GM21786 (cell line): ENCODE data around the gene LRP11.
"Not testable (repeated sequence)": the region's sequence is repeated elsewhere in the genome, so short reads cannot be mapped to it uniquely, and the experiment has no call there.

Source experiments
- ATAC-seq: cut with Tn5 transposase; IDR thresholded peaks from one replicate; pipeline ENCODE4 v1.9.1; 2021; ENCODE audit not compliant: unreplicated experiment

The LRP11 gene

DNA sequence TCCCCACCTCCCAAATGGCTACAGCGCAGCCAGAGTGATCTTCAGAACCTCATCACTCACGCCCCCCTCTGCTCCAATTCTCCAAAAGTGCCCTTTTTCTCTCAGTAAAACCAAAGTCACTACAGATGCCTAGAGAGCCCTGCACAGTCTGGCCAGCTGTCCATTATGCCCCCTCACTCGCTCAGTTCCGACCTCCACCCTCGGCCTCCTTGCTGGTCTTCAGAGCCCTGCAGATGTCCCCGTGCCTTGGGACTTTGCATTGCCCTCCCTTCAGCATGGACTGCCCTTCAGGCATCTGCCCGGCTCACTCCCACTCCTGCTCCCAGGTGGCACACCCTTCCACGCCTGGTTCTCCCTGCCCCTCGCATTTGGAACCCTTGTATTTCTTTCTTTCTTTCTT lies 34.8 kb upstream of the LRP11 start:
- ATAC-seq: no peak

DNA sequence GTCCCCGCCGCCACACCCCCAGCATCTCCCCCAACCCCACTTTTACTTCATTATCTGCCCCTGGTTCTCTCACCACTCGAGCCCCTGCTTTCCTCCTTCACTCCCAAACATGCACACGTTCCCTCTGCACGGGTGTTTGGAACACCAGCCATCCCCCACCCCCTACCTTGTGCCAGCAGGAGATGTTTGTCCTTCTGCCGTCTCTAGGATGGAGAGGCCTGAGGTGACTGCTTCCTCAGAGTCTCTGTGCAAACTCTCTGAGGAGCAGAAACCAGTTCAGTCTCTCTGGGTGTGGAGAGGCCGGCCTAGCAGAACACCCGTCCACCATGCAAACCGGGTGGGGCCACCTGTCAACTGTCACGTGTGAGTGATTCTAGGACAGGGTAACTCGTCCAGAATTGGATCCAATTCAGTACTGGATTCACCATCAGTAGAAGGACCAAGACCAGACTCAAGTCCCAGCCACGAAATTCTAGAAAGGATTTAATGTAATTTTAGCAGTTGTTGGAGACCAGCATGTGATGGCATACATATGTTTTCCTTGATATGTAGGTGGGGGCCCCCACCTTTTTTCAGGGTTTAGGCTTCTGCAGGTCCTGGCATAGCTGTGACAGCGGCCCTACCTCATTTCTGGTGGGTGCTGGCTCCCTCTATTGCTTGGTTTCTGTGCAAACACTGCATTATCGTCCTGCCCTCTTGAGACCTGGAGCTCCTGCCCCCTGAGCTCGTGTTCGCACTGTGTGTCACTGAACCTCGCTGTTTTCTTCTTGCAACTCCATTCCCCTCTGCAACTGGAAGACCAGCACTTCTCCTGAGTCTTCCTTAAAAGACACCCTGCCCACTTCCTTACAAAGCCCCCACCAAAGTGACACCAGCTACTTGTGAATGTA lies 33.9 kb upstream of the LRP11 start, which contains the start of gene RAET1E:
Gene RAET1E, minus strand, starts transcription at position 259 of the 890 bp plus-strand sequence. CDS start 7,212 bp downstream, outside the sequence.
- ATAC-seq: no peak

DNA sequence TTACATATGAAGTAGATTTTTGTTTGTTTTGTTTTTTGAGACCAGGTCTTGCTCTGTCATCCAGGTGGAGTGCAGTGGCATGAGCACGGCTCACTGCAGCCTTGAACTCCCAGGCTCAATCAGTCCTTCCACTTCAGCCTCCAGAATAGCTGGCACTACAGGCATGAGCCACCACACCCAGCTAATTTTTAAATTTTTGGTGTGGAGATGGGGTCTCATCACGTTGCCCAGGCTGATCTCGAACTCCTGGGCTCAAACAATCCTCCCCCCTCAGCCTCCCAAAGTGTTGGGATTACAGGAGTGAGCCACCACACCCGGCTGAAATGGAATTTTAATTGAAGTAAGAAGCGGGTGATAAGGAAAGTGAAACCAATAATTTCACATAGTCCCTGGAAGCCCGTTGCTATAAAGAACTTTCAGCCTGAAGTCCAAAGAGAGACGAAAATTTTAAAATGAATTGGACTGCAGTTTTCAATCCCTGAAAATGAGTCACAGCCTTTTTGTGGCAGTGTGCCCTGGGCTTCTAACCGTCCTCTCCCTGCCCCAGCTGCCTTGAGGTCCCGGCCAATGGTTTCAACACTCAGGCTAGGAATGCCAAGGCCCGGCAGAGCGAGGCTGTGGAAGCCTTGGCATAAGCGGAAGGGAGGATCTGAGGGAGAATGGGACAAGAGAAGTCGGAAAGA lies 33.0 kb upstream of the LRP11 start:
- no peak for ATAC-seq

DNA sequence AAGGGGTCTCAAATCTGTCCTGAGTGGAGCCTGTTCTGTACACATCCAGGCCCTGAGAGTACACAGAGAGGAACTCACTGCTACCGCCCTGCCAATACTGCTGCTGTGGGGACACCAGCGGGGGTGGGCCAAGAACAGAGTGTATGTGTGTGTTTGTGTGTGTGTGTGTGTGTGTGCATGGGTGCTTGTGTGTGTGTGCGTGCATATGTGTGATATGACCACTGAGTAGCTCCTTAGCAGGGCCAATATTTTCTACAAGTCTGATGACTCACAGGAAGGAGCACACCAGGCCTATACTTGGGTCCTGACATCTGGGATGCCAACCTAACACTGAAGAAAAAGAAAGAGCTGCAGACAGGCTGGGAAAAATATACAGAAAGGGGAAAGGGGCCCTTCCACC lies 32.3 kb upstream of the LRP11 start:
- no peak for ATAC-seq

DNA sequence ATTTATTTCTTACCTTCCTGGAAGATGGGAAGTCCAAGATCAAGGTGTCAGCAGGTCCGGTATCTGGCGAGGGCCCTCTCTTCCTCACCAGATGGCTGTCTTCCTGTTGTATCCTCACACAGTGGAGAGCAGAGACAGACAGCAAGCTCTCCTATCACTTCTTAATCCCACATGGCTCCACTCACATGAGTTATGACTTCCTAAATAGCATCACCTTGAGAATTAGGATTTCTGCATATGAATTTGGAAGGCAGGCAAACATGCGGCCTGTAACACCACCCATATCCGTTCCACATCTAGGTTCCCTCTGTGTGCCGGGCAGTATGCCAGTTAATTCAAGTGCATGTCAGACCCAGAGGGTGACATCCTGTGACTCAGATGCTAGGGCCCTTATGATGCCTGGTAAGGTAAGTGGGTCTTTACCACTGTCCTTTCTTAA lies 31.7 kb upstream of the LRP11 start:
- ATAC-seq: no peak

DNA sequence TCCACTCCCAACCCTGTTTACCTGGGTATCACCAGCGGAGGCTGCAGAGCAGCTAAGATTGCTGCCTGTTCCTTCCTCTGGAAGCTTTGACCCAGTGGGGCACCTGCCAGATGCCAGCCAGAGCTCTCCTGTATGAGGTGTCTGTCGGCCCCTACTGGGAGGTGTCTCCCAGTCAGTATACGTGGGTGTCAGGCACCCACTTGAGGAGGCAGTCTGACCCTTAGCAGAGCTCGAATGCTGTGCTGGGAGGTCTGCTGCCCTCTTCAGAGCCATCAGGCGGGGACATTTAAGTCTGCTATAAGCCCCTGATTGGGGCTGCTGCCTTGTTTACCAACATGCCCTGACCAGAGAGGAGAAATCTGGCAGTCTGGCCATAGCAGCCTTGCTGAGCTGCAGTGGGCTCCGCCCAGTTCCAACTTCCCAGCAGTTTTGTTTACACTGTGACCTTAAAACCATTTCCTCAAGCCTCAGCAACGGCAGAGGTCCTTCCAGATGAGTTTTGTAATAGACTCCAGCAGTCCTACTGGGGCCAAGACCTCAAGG lies 31.0 kb upstream of the LRP11 start:
- ATAC-seq: no peak

DNA sequence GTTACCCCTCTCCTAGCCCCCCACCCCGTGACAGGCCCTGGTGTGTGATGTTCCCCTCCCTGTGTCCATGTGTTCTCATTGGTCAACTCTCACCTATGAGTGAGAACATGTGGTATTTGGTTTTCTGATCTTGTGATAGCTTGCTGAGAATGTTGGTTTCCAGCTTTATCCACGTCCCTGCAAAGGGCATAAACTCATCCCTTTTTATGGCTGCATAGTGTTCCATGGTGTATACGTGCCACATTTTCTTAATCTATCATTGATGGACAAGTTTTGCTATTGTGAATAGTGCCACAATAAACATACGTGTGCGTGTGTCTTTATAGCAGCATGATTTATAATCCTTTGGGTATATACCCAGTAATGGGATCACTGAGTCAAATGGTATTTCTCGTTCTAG lies 27.7 kb upstream of the LRP11 start:
- not testable (repeated sequence) for ATAC-seq

DNA sequence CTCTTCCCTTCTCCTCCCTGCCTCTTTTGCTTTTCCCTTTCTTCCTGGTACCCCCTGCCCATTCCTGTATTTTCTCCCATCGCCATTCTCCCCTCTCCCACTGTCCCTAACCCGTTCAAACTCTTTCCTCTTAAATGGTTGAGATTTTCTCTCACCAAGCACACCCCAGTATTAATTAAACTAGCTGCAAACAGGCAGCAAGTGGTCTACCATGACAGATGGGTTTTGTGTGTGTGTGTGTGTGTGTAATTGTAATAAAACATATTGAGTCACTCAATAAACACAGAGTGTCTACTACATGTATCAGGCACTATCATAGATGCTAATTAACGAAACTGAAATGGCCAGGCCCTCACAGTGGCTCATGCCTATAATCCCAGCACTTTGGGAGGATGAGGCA lies 27.1 kb upstream of the LRP11 start:
- ATAC-seq: no peak

DNA sequence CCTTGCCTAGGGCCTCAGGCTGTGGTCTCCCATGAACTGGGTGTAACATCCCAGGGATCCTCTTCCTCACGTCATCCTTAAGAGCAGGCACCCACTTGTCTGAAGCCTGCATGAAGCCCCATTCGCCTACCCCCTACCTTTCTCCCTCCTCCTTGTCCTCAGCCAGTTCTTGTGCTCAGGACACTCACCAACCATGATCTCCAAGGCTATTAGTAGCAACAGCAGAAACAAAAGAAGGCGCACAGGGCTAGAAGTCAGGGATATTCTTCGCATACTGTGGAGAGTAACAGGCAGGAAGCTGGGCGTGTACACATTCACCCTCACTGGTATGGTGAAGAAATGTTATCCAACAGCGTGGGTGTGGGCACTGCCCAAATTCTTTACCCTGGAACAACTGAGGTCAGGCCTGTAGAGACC lies 26.5 kb upstream of the LRP11 start:
- ATAC-seq: no peak

DNA sequence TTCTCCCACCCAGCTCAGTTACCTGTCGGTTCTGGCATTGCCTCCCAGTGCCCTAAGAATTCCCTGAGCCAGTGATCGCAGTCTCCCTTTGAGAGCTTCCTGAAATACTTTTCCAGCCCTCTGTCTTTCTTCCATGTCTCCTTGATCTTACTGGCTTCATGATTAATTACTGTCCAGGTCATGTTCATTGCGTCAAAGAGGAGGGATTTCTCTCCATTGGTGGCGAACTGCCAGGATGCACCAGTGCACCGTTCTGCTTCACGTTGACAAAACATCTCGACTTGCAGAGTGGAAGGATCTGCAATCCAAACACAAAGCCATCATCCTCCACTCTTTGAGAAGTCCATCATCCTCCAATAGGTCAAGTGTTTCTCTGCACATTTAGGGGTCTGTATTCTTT lies 25.2 kb upstream of the LRP11 start:
- no peak for ATAC-seq

DNA sequence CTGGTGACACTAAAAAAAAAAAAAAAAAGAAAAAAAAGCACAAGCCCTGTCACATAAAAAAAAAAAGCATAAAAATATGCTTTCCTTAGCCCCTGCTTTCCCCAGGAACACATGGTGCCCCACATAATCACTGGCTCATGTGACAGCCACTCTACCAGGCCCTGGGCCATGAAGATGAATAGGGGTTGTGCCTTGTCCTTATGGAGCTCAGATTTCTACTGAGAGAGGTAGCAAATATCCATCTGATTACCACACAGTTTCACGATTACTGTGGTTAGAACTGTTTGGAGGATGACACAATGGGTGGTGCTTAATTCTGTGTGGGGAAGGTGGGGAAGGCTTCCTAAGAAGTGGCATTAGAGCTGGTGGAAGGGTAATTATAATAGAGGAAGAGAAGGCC lies 24.5 kb upstream of the LRP11 start:
- ATAC-seq: no peak

DNA sequence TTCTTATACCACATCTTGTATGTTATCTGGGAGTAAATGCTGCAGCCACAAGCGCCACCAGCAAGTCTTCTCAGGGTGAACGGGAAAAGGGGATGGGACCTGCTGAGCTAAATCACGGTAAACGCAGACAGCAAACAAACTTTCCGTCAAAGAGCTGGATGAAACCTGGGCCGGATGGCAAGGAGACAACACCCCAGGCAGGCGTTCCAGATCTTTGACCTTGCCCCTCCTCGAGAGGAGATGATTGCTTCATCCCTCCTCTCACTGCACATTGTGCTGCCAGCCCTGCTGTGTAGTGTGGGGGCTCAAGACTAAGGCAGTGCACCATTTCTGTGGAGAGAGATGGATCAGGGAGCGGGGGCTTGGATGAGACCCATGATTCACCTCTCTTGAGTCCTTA lies 23.9 kb upstream of the LRP11 start:
- no peak for ATAC-seq

DNA sequence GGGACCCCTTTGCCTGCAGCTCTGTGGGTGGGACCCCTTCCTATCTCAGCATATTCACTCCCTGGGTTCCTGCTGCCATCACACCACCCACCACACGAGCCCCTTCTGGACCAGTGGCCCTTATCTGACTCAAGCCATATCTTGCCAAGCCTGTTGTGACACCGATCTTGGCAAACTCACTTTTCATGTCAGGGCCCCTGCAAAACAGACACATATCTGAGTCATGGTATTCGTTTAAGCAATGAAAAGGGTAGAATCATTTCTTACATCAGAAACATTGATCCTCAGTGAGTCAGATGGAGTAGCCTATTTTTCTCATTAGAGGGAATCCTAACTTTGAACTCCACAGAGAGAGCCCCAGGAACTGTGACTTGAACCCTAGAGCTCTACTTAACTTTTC lies 23.2 kb upstream of the LRP11 start:
- no peak for ATAC-seq

DNA sequence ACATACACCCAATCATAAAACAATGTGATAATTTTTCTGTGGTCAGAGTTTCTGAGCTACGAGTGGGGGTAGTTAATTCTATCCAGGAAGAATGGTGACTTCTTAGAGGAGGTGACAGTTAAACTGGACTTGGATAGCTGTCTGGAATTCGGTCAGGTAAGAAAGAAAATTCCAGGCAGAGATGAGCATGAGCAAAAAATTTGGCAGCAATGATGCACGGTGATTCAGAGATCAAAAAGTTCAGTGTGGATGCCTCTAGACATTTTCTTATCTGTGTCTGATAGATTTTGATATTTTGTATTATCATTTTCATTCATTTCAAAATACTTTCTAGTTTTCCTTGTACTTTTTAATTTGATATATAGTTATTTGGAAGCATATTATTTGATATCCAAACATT lies 21.7 kb upstream of the LRP11 start:
- ATAC-seq: no peak

DNA sequence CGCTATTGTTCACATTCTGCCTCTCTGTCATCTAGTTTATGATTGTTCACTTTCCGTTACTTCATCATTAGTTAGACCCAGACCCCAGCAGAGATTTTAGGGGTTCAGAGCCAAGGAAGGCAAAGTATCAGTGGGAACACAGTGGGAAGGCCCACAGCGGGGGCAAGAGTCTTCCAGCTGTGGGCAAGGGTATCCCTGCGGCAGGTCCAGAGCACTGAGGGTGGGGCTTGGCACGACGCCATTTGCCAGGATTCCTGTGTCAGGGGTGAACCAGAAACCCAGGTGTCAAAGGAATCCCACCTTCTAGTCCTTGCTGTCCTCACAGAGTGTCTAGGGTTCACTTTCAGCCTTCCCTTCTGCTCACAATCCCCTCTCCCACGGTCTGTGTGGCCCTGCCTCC lies 20.5 kb upstream of the LRP11 start:
- no peak for ATAC-seq

DNA sequence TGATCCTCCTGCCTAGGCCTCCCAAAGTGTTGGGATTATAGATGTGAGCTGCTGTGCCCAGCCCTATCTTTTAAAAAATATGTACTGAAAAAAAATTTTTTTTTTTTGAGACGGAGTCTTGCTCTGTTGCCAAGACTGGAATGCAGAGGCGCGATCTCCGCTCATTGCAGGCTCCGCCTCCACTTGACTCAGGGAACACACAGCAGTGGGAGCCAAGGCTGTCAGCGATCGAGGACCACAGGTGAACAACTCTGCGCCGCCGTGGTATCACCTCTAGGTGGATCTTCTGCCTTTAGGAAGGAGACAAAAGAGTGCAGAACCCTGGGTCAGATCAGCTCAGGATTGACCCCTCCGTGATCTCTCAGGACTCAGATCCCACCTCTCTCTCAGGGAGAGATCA lies 20.1 kb upstream of the LRP11 start:
- ATAC-seq: no peak

DNA sequence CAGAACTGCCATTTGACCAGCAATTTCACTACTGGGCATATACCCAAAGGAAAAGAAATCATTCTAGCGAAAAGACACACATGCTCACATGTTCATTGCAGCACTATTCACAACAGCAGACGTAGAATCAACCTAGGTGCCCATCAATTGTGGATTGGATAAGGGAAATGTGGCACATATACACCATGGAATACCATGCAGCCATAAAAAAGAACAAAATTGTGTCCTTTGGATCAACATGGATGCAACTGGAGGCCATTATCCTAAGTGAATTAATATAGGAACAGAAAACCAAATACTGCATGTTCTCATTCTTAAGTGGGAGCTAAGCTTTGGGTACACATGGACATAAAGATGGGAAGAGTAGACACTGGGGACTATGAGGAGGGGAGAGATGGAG lies 17.7 kb upstream of the LRP11 start:
- no peak for ATAC-seq

DNA sequence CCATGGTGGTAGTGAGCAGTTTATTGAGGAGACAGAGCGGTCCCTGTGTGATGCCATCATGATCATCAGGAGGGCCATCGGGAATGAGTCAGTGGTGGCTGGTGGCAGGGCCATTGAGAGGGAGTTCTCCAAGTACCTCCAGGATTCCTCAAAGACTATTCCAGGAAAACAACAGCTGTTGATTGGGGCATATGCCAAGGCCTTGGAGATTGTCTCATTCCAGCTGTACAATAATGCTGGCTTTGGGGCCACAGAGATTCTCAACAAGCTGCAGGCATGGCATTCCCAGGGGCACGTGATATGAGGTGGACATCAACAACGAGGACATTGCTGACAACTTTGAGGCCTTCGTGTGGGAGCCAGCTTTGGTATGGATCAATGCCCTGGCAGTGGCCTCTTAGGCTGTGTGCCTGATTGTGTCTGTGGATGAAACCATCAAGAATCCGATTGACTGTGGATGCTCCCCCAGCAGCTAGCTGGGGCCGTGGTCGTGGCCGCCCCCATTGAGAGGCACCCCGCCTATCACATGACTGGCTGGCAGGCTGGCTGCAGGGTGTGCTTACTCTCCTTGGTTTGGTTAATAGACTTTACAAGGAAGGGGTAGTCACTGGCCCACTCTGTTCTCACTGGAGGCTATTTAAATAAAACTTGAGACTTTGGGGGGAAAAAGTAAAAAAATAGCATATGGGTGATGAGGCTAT lies 17.1 kb upstream of the LRP11 start:
- ATAC-seq: no peak

DNA sequence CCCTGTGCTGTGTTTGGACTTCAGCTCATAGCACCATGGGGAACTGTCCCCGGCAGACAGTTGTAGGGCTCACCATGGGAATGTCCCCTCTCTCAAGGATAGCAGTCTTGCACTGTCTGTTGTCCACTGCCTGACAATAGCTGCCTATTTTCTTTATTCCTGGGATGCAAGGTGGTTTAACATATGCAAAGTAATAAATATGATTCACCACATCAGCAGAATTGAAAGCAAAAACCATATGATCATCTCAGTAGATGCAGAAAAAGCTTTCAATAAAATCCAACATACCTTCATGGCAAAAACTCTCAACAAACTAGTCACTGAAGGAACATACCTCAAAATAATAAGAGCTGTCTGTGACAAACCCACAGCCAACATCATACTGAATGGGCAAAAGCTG lies 13.5 kb upstream of the LRP11 start:
- ATAC-seq: no peak

DNA sequence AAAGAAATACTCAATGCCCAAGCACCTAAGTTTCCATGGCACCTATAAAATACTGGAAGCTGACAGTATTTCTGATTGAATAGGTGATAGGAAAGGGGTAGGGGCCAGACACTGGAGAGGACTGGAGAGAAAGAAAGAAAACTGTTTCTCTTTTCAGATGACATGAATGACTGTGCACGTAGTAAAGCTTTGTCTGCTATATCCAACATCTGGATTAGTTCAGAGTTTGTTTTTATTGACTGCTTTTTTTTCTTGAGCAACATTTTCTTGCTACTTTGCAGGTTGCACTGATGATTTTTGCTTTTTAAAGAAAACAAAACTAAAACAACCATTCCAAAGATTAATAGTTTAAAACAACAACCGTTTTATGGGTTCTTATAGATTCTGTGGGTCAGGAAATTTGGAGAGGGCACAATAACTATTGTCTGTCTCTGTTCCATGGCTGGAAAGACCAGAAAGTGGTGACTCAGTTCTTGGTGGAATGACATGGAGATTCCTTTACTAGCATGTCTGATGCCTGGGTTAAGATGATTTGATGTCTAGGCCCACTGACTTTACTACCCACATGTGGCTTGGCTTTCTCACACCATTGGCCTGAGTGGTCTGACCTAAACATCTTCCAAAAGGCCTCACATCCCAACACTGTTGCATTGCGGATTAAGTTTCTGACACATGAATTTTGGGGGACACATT lies 12.2 kb upstream of the LRP11 start:
- no peak for ATAC-seq

DNA sequence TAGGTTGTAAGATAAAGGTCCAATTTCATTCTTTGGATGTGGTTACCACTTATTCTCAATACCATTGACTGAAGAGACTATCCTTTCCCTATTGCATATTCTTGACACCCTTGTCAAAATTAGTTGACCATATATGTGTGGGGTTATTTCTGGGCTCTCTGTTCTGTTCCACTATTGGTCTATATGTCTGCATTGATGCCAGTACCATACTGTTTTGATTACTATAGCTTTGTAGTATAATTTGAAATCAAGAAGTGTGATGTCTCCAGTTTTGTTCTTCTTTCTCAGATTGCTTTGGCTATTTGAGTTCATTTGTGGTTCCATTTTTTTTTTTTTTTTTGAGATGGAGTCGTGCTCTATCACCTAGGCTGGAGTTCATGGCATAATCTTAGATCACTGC lies 8.1 kb upstream of the LRP11 start:
- ATAC-seq: no peak
